ENCODE data around the gene CBLC. TPM values are rescaled to one million over a fixed set of nuclear protein-coding genes. Genes with fewer than 3 reads are reported as not detected.
A peak's percentile ranks its signal among the peaks of the same experiment; 100 is the strongest.

CBLC gene
- not detected for total RNA-seq
- polyA plus RNA-seq = 10 to 100 TPM; 46.8 to 64.5 (median 58.0) TPM

GRCh38 chr19:44777715-44778347 lies at the start of gene CBLC:
TSS of gene CBLC (plus strand) at chr19:44777890. CDS start at chr19:44777932, 42 bp downstream.
- TF ChIP-seq EP300 (IDR thresholded peaks at IDR 0.05) = no peak
- peak in 1 of 4 donors; percentile 30 for TF ChIP-seq POLR2AphosphoS5 (IDR thresholded peaks at IDR 0.05)
- peak in 1 of 2 donors; percentile 71 for TF ChIP-seq POLR2A (IDR thresholded peaks at IDR 0.05)
- Histone ChIP-seq H3K27ac (peak within 1 kb of the TSS in 1 of 4 donors; percentile 53), H3K36me3 (no peaks in the 10 kb centered on the region), H3K4me1 (peaks cover 0 to 13% (median 3%) of the 10 kb centered on the region in 4 donors), H3K4me3 (peak within 1 kb of the TSS in 1 of 4 donors; percentile 14), H3K9me3 (no peaks in the 10 kb centered on the region), H3K27me3 (peaks cover 6 to 19% (median 14%) of the 10 kb centered on the region in 3 donors)
- DNase-seq = no peak
- 4 to 21% methylated on average over 47 of the region's 47 CpGs for WGBS, 2 donors
- intact Hi-C loops (cut with DNase I) = no loop called here

- Histone ChIP-seq H3K4me1 (peaks cover 0 to 22% (median 18%) of the 10 kb centered on the region in 4 donors), H3K4me3 (no peak overlapping the region), H3K27ac (no peak overlapping the region), H3K9me3 (no peaks in the 10 kb centered on the region), H3K27me3 (no peaks in the 10 kb centered on the region), H3K36me3 (no peaks in the 10 kb centered on the region)
- intact Hi-C loops (cut with DNase I) = no loop called here
- TF ChIP-seq POLR2A (IDR thresholded peaks at IDR 0.05) = no peak
- no peak for TF ChIP-seq CTCF (IDR thresholded peaks at IDR 0.05)
- TF ChIP-seq POLR2AphosphoS5 (IDR thresholded peaks at IDR 0.05) = no peak
- TF ChIP-seq EP300 (IDR thresholded peaks at IDR 0.05) = no peak
- no peak for DNase-seq
- 68 to 75% methylated on average over 6 of the region's 6 CpGs for WGBS, 2 donors
Measured at GRCh38 chr19:44728178-44728577, 49.5 kb upstream of the CBLC start.

- TF ChIP-seq EP300 (IDR thresholded peaks at IDR 0.05) (no peak), POLR2AphosphoS5 (IDR thresholded peaks at IDR 0.05) (no peak), CTCF (IDR thresholded peaks at IDR 0.05) (no peak), POLR2A (IDR thresholded peaks at IDR 0.05) (no peak)
- Histone ChIP-seq H3K4me1 (peaks cover 0 to 9% (median 8%) of the 10 kb centered on the region in 4 donors), H3K9me3 (no peaks in the 10 kb centered on the region), H3K36me3 (no peaks in the 10 kb centered on the region), H3K27ac (no peak overlapping the region), H3K27me3 (no peaks in the 10 kb centered on the region), H3K4me3 (no peak overlapping the region)
- 77 to 93% methylated on average over 8 of the region's 8 CpGs for WGBS, 2 donors
- intact Hi-C loops (cut with DNase I) = no loop called here
- DNase-seq = no peak
Measured at GRCh38 chr19:44729516-44730033, 48.1 kb upstream of the CBLC start.

GRCh38 chr19:44731081-44731480 lies 46.6 kb upstream of the CBLC start:
- no peak for TF ChIP-seq POLR2A (IDR thresholded peaks at IDR 0.05)
- TF ChIP-seq EP300 (IDR thresholded peaks at IDR 0.05) = no peak
- TF ChIP-seq POLR2AphosphoS5 (IDR thresholded peaks at IDR 0.05) = no peak
- no peak for TF ChIP-seq CTCF (IDR thresholded peaks at IDR 0.05)
- H3K4me1 ChIP-seq = no peaks in the 10 kb centered on the region
- no peak overlapping the region for H3K4me3 ChIP-seq
- WGBS, 2 donors = 23 to 72% methylated on average over 5 of the region's 5 CpGs
- H3K27me3 ChIP-seq = no peaks in the 10 kb centered on the region
- intact Hi-C loops (cut with DNase I) = no loop called here
- H3K36me3 ChIP-seq = no peaks in the 10 kb centered on the region
- no peak overlapping the region for H3K27ac ChIP-seq
- no peaks in the 10 kb centered on the region for H3K9me3 ChIP-seq
- DNase-seq = no peak

- intact Hi-C loops (cut with DNase I) = no loop called here
- TF ChIP-seq POLR2A (IDR thresholded peaks at IDR 0.05) = no peak
- TF ChIP-seq EP300 (IDR thresholded peaks at IDR 0.05) = no peak
- TF ChIP-seq POLR2AphosphoS5 (IDR thresholded peaks at IDR 0.05) = no peak
- TF ChIP-seq CTCF (IDR thresholded peaks at IDR 0.05) = no peak
- no peak overlapping the region for H3K4me3 ChIP-seq
- H3K27me3 ChIP-seq = no peaks in the 10 kb centered on the region
- no peak for DNase-seq
- H3K9me3 ChIP-seq = no peaks in the 10 kb centered on the region
- no peaks in the 10 kb centered on the region for H3K36me3 ChIP-seq
- WGBS, 2 donors = 49 to 79% methylated on average over 5 of the region's 5 CpGs
- no peak overlapping the region for H3K27ac ChIP-seq
- no peaks in the 10 kb centered on the region for H3K4me1 ChIP-seq
Measured at GRCh38 chr19:44731622-44732021, 46.1 kb upstream of the CBLC start.
